Trophoblast cell (in vitro differentiated cells and primary cell): ENCODE data around the gene RAP1A.

Source experiments
- DNase-seq, 2 donors: peaks; one replicate each; pipeline ENCODE4 v3.0.0-alpha.2; 2016
- H2AFZ ChIP-seq: 2 replicates; pipeline ENCODE4 v1.6.1; 2013; ENCODE audit warnings: low read length, moderate library complexity, mild to moderate bottlenecking; ENCODE audit not compliant: insufficient read depth, poor library complexity
- H2AK5ac ChIP-seq: 2 replicates; pipeline ENCODE4 v1.6.1; 2013; ENCODE audit warnings: mild to moderate bottlenecking, low read length
- H2BK120ac ChIP-seq: 2 replicates; pipeline ENCODE4 v1.6.1; 2013; ENCODE audit warnings: low read length, mild to moderate bottlenecking, moderate library complexity; ENCODE audit not compliant: insufficient read depth, poor library complexity
- H2BK12ac ChIP-seq: 2 replicates; pipeline ENCODE4 v1.6.1; 2013; ENCODE audit warnings: mild to moderate bottlenecking, low read length, moderate library complexity
- H2BK5ac ChIP-seq: 2 replicates; pipeline ENCODE4 v1.6.1; 2013; ENCODE audit warnings: low read length, low read depth, moderate library complexity, mild to moderate bottlenecking; ENCODE audit not compliant: poor library complexity
- H3K14ac ChIP-seq: 2 replicates; pipeline ENCODE4 v1.6.1; 2013; ENCODE audit warnings: mild to moderate bottlenecking, low read length
- H3K18ac ChIP-seq: 2 replicates; pipeline ENCODE4 v1.6.1; 2013; ENCODE audit warnings: mild to moderate bottlenecking, low read length
- H3K23ac ChIP-seq: 2 replicates; pipeline ENCODE4 v1.6.1; 2013; ENCODE audit warnings: low read length
- H3K27ac ChIP-seq: 2 replicates; pipeline ENCODE4 v1.5.1; 2013; ENCODE audit warnings: low read depth, mild to moderate bottlenecking, inconsistent platforms, low read length, moderate library complexity
- H3K27me3 ChIP-seq: 2 replicates; pipeline ENCODE4 v1.6.1; 2013; ENCODE audit warnings: inconsistent platforms, mild to moderate bottlenecking, low read length, moderate library complexity; ENCODE audit not compliant: insufficient read depth
- H3K36me3 ChIP-seq, 2 experiments: 1 replicate in 1 of 2; 2 replicates in 1 of 2; pipeline ENCODE4 v1.6.1; 2013; ENCODE audit warnings: low read length in 2 of 2, mild to moderate bottlenecking in 2 of 2, moderate library complexity in 1 of 2; ENCODE audit not compliant: insufficient read depth in 2 of 2, control insufficient read depth in 1 of 2
- H3K4ac ChIP-seq: 2 replicates; pipeline ENCODE4 v1.6.1; 2013; ENCODE audit warnings: low read depth, mild to moderate bottlenecking, low read length, moderate library complexity
- H3K4me1 ChIP-seq, 2 experiments: 1 replicate in 1 of 2; 2 replicates in 1 of 2; pipeline ENCODE4 v1.6.1; 2013; ENCODE audit warnings: low read length in 2 of 2, mild to moderate bottlenecking in 2 of 2, moderate library complexity in 1 of 2; ENCODE audit not compliant: insufficient read depth in 2 of 2, control insufficient read depth in 1 of 2
- H3K4me2 ChIP-seq: 2 replicates; pipeline ENCODE4 v1.6.1; 2013; ENCODE audit warnings: inconsistent platforms, mild to moderate bottlenecking, low read length, moderate library complexity
- H3K4me3 ChIP-seq: 2 replicates; pipeline ENCODE4 v1.5.1; 2013; ENCODE audit warnings: mild to moderate bottlenecking, low read depth, low read length, inconsistent platforms
- H3K79me1 ChIP-seq: one replicate; pipeline ENCODE4 v1.6.1; 2013; ENCODE audit warnings: low read length
- H3K79me2 ChIP-seq: 2 replicates; pipeline ENCODE4 v1.6.1; 2013; ENCODE audit warnings: low read length, mild to moderate bottlenecking; ENCODE audit not compliant: control insufficient read depth, insufficient read depth, poor library complexity
- H3K9ac ChIP-seq: 2 replicates; pipeline ENCODE4 v1.6.1; 2013; ENCODE audit warnings: mild to moderate bottlenecking, low read length
- H3K9me3 ChIP-seq: 2 replicates; pipeline ENCODE4 v1.6.1; 2013; ENCODE audit warnings: low read depth, mild to moderate bottlenecking, control low read depth, inconsistent platforms, low read length; ENCODE audit not compliant: insufficient read depth
- H4K12ac ChIP-seq: 2 replicates; pipeline ENCODE4 v1.6.1; 2013; ENCODE audit warnings: low read depth, mild to moderate bottlenecking, low read length, moderate library complexity
- H4K8ac ChIP-seq: 2 replicates; pipeline ENCODE4 v1.6.1; 2013; ENCODE audit warnings: low read depth, mild to moderate bottlenecking, low read length, moderate library complexity
- H4K91ac ChIP-seq: one replicate; pipeline ENCODE4 v1.6.1; 2013; ENCODE audit warnings: low read depth, mild to moderate bottlenecking, low read length, moderate library complexity
- WGBS: extraction: QIAGEN DNeasy Blood & Tissue Kit; methylation state at CpG from one replicate; pipeline ENCODE4 v1.1.7; 2013; ENCODE audit warnings: missing lambda C conversion rate; ENCODE audit not compliant: insufficient read length, insufficient coverage; ENCODE audit errors: extremely low coverage; 5-methylcytosine and 5-hydroxymethylcytosine counted together

The RAP1A gene

DNA sequence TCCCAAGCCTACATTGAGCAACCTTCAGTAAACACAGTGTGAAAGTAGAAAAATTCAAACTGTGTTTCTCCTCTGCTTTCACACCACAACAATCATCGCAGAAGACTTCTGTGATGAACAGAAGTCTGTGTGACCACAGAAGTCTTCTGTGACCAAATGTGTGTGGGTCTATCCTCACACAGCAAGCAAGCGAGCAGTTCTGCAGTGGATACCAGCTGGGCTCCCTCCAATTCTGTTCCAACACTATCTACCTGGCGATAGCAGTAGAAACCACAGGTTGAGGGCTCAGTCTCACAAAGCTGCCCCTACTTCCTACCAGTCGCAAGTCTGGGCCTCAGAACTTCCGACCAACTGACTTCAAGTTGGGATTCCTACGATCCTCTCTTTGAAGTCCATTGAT, 21.0 kb upstream of the RAP1A start:
- no peak overlapping the region for H4K8ac ChIP-seq
- no peaks in the 10 kb centered on the region for H3K79me2 ChIP-seq
- H3K18ac ChIP-seq, result no peak overlapping the region
- H3K9ac ChIP-seq, result no peak overlapping the region
- no peak overlapping the region for H3K14ac ChIP-seq
- H3K4ac ChIP-seq, result no peak overlapping the region
- no peak overlapping the region for H2BK120ac ChIP-seq
- no CpG with 5 or more reads among the region's 6 CpGs for WGBS
- H3K4me2 ChIP-seq, result no peak overlapping the region
- no peaks in the 10 kb centered on the region for H3K36me3 ChIP-seq
- H3K4me3 ChIP-seq, result no peak overlapping the region
- DNase-seq, result no peak
- H3K4me1 ChIP-seq, result no peaks in the 10 kb centered on the region
- H2AFZ ChIP-seq, result no peak overlapping the region
- no peak overlapping the region for H4K91ac ChIP-seq
- H2AK5ac ChIP-seq, result no peak overlapping the region
- no peak overlapping the region for H2BK12ac ChIP-seq
- H3K27ac ChIP-seq, result no peak overlapping the region
- no peak overlapping the region for H2BK5ac ChIP-seq
- H3K23ac ChIP-seq, result no peak overlapping the region
- H3K27me3 ChIP-seq, result no peaks in the 10 kb centered on the region
- H3K79me1 ChIP-seq, result no peaks in the 10 kb centered on the region
- no peak overlapping the region for H4K12ac ChIP-seq
- no peaks in the 10 kb centered on the region for H3K9me3 ChIP-seq

- WGBS, result no CpG with 5 or more reads among the region's 10 CpGs
- Histone ChIP-seq H2BK12ac (no peak overlapping the region), H3K9me3 (no peaks in the 10 kb centered on the region), H3K4me3 (no peak overlapping the region), H2AFZ (no peak overlapping the region), H4K8ac (no peak overlapping the region), H3K23ac (no peak overlapping the region), H3K4me1 (no peaks in the 10 kb centered on the region), H3K27ac (no peak overlapping the region), H3K14ac (no peak overlapping the region), H4K91ac (no peak overlapping the region), H3K4me2 (no peak overlapping the region), H2BK120ac (no peak overlapping the region), H2BK5ac (no peak overlapping the region), H3K79me2 (no peaks in the 10 kb centered on the region), H3K79me1 (no peaks in the 10 kb centered on the region), H4K12ac (no peak overlapping the region), H3K9ac (no peak overlapping the region), H3K4ac (no peak overlapping the region), H2AK5ac (no peak overlapping the region), H3K18ac (no peak overlapping the region), H3K27me3 (no peaks in the 10 kb centered on the region), H3K36me3 (no peaks in the 10 kb centered on the region)
- no peak for DNase-seq
Measured at GRCh38 chr1:111599781-111600693, 19.6 kb upstream of the RAP1A start.

DNA sequence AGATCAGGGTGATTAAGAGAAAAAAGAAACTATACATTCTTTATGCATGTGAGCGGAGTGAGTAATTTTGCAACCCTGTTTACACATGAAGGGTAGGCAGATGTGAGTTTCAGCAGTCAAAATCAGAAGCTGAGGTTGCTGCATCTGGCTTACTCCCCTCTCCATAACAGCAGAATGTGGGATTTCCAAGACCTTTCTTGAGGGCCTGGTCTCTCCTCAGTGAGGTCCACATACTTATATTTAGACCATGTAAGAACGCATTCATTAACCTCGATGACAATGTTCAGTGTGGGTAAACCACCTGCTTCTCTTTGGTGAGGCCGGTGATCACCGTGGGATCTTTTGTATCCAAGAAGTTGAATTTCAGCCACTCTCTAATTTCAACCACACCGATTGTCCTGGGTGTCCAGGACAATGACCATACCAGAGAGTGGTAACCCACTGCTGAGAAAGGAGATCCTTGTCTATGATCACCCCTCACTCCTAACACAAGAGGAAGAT, 18.7 kb upstream of the RAP1A start:
- H3K9ac ChIP-seq, result no peak overlapping the region
- H2AFZ ChIP-seq, result no peak overlapping the region
- no peak overlapping the region for H4K8ac ChIP-seq
- H4K91ac ChIP-seq, result no peak overlapping the region
- H3K23ac ChIP-seq, result no peak overlapping the region
- no peak overlapping the region for H3K4ac ChIP-seq
- H3K27me3 ChIP-seq, result no peaks in the 10 kb centered on the region
- H3K9me3 ChIP-seq, result no peaks in the 10 kb centered on the region
- H3K79me2 ChIP-seq, result no peaks in the 10 kb centered on the region
- no peak overlapping the region for H2AK5ac ChIP-seq
- no peak overlapping the region for H2BK120ac ChIP-seq
- H3K4me2 ChIP-seq, result no peak overlapping the region
- no peak overlapping the region for H3K27ac ChIP-seq
- no peaks in the 10 kb centered on the region for H3K79me1 ChIP-seq
- no CpG with 5 or more reads among the region's 6 CpGs for WGBS
- no peak overlapping the region for H3K14ac ChIP-seq
- H3K4me3 ChIP-seq, result no peak overlapping the region
- peak in 1 of 2 donors; percentile 42 for DNase-seq
- H2BK5ac ChIP-seq, result no peak overlapping the region
- no peak overlapping the region for H4K12ac ChIP-seq
- H3K18ac ChIP-seq, result no peak overlapping the region
- H3K4me1 ChIP-seq, result no peaks in the 10 kb centered on the region
- H2BK12ac ChIP-seq, result no peak overlapping the region
- no peaks in the 10 kb centered on the region for H3K36me3 ChIP-seq

GRCh38 chr1:111602302-111602701, 17.3 kb upstream of the RAP1A start:
- H4K12ac ChIP-seq, result no peak overlapping the region
- H2AK5ac ChIP-seq, result no peak overlapping the region
- H2BK120ac ChIP-seq, result no peak overlapping the region
- H3K4me1 ChIP-seq, result no peaks in the 10 kb centered on the region
- H4K8ac ChIP-seq, result no peak overlapping the region
- H2BK12ac ChIP-seq, result no peak overlapping the region
- no peak overlapping the region for H3K4ac ChIP-seq
- H3K23ac ChIP-seq, result no peak overlapping the region
- H3K9me3 ChIP-seq, result no peaks in the 10 kb centered on the region
- H3K36me3 ChIP-seq, result no peaks in the 10 kb centered on the region
- no peaks in the 10 kb centered on the region for H3K79me1 ChIP-seq
- no peak overlapping the region for H3K27ac ChIP-seq
- no peak overlapping the region for H2BK5ac ChIP-seq
- no peak overlapping the region for H3K4me2 ChIP-seq
- no peak for DNase-seq
- H4K91ac ChIP-seq, result no peak overlapping the region
- no peak overlapping the region for H3K4me3 ChIP-seq
- H3K27me3 ChIP-seq, result no peaks in the 10 kb centered on the region
- no peak overlapping the region for H2AFZ ChIP-seq
- no peak overlapping the region for H3K14ac ChIP-seq
- no peak overlapping the region for H3K18ac ChIP-seq
- no peak overlapping the region for H3K9ac ChIP-seq
- no peaks in the 10 kb centered on the region for H3K79me2 ChIP-seq
